Liver (tissue), 9 donors: ENCODE measurements around the gene MICOS13. TPM values are rescaled to one million over a fixed set of nuclear protein-coding genes. Genes with fewer than 3 reads are reported as not detected.

Experiments
- DNase-seq: peaks from one replicate; pipeline ENCODE4 v3.0.0-alpha.2; 2017; ENCODE audit warnings: low spot score
- H3K27ac ChIP-seq, 2 donors: one replicate each; pipeline ENCODE4 v1.7.0; 2013; ENCODE audit warnings: inconsistent platforms in 2 of 2, low read length in 2 of 2, control low read depth in 1 of 2, low read depth in 1 of 2, mild to moderate bottlenecking in 1 of 2
- H3K27me3 ChIP-seq, 4 donors: one replicate each; pipeline versions ENCODE4 v1.6.1 to v1.7.0; 2013; ENCODE audit warnings: low read length in 3 of 4, inconsistent platforms in 1 of 4, mild to moderate bottlenecking in 1 of 4, moderate library complexity in 1 of 4; ENCODE audit not compliant: control insufficient read depth in 4 of 4, insufficient read depth in 4 of 4
- H3K36me3 ChIP-seq, 4 donors: one replicate each; pipeline versions ENCODE4 v1.6.1 to v1.7.0; 2013; ENCODE audit warnings: low read length in 3 of 4, mild to moderate bottlenecking in 3 of 4, low read depth in 1 of 4, moderate library complexity in 1 of 4; ENCODE audit not compliant: control insufficient read depth in 4 of 4, insufficient read depth in 3 of 4
- H3K4me1 ChIP-seq, 4 donors: one replicate each; pipeline versions ENCODE4 v1.6.1 to v1.7.0; 2013; ENCODE audit warnings: low read length in 3 of 4, mild to moderate bottlenecking in 3 of 4, moderate library complexity in 1 of 4; ENCODE audit not compliant: control insufficient read depth in 4 of 4, insufficient read depth in 4 of 4
- H3K4me3 ChIP-seq, 3 donors: one replicate each; pipeline versions ENCODE4 v1.6.1 to v1.7.0; 2013; ENCODE audit warnings: low read length in 3 of 3, control low read depth in 1 of 3, low read depth in 1 of 3, mild to moderate bottlenecking in 1 of 3
- H3K9ac ChIP-seq, 2 donors: one replicate each; pipeline ENCODE4 v1.7.0; 2013; ENCODE audit warnings: low read length in 2 of 2, mild to moderate bottlenecking in 2 of 2, moderate library complexity in 2 of 2, control low read depth in 1 of 2, low read depth in 1 of 2
- H3K9me3 ChIP-seq, 4 donors: one replicate each; pipeline versions ENCODE4 v1.6.1 to v1.7.0; 2013; ENCODE audit warnings: low read length in 3 of 4; ENCODE audit not compliant: control insufficient read depth in 4 of 4
- ATF3 ChIP-seq: IDR thresholded peaks from 2 replicates; pipeline ENCODE4 v1.6.1; 2016; ENCODE audit warnings: antibody characterized with exemption
- CTCF ChIP-seq: fragments of 150-350 bp; IDR thresholded peaks from 2 replicates; pipeline ENCODE4 v1.5.1; 2017; ENCODE audit warnings: improper control_type of control experiment, low read depth, low read length; ENCODE audit not compliant: missing input control
- EGR1 ChIP-seq, 2 donors: IDR thresholded peaks; 2 replicates each; pipeline ENCODE4 v1.6.1; 2016 to 2018; ENCODE audit warnings: antibody characterized with exemption in 2 of 2, low read depth in 2 of 2
- FOXA1 ChIP-seq: IDR thresholded peaks from 2 replicates; pipeline ENCODE4 v1.6.1; 2016; ENCODE audit warnings: antibody characterized with exemption
- FOXA2 ChIP-seq: IDR thresholded peaks from 2 replicates; pipeline ENCODE4 v1.6.1; 2016; ENCODE audit warnings: antibody characterized with exemption
- GABPA ChIP-seq, 2 donors: IDR thresholded peaks in 1 of 2; conservative IDR thresholded peaks in 1 of 2; 2 replicates each; pipeline ENCODE4 v1.6.1; 2016; ENCODE audit warnings: antibody characterized with exemption in 2 of 2, mild to moderate bottlenecking in 1 of 2, moderate library complexity in 1 of 2
- HNF4A ChIP-seq, 2 donors: conservative IDR thresholded peaks; 2 replicates each; pipeline ENCODE4 v1.6.1; 2016; ENCODE audit warnings: antibody characterized with exemption in 2 of 2, mild to moderate bottlenecking in 2 of 2
- HNF4G ChIP-seq: IDR thresholded peaks from 2 replicates; pipeline ENCODE4 v1.6.1; 2016; ENCODE audit warnings: antibody characterized with exemption
- JUND ChIP-seq, 2 donors: IDR thresholded peaks; 2 replicates each; pipeline ENCODE4 v1.6.1; 2016; ENCODE audit warnings: antibody characterized with exemption in 2 of 2
- MAX ChIP-seq: IDR thresholded peaks from 2 replicates; pipeline ENCODE4 v1.6.1; 2016; ENCODE audit warnings: antibody characterized with exemption
- NR2F2 ChIP-seq: IDR thresholded peaks from 2 replicates; pipeline ENCODE4 v1.6.1; 2016; ENCODE audit warnings: antibody characterized with exemption
- RAD21 ChIP-seq, 2 donors: IDR thresholded peaks; 2 replicates each; pipeline ENCODE4 v1.6.1; 2016; ENCODE audit warnings: antibody characterized with exemption in 2 of 2, mild to moderate bottlenecking in 2 of 2
- REST ChIP-seq: IDR thresholded peaks from 2 replicates; pipeline ENCODE4 v1.6.1; 2016; ENCODE audit warnings: antibody characterized with exemption, mild to moderate bottlenecking
- RXRA ChIP-seq, 2 donors: IDR thresholded peaks; 2 replicates each; pipeline ENCODE4 v1.6.1; 2017 to 2018; ENCODE audit warnings: antibody characterized with exemption in 2 of 2, mild to moderate bottlenecking in 1 of 2
- SP1 ChIP-seq: IDR thresholded peaks from 2 replicates; pipeline ENCODE4 v1.6.1; 2018; ENCODE audit warnings: antibody characterized with exemption, mild to moderate bottlenecking
- TAF1 ChIP-seq: conservative IDR thresholded peaks from 2 replicates; pipeline ENCODE4 v1.6.1; 2016; ENCODE audit warnings: antibody characterized with exemption, mild to moderate bottlenecking
- YY1 ChIP-seq: IDR thresholded peaks from 2 replicates; pipeline ENCODE4 v1.6.1; 2016; ENCODE audit warnings: antibody characterized with exemption, mild to moderate bottlenecking
- ZBTB33 ChIP-seq: IDR thresholded peaks from 2 replicates; pipeline ENCODE4 v1.6.1; 2016; ENCODE audit warnings: antibody characterized with exemption
- WGBS: extraction: QIAGEN DNeasy Blood & Tissue Kit; methylation state at CpG from one replicate; pipeline ENCODE4 v1.1.7; 2013; 5-methylcytosine and 5-hydroxymethylcytosine counted together
- polyA plus RNA-seq, 2 donors: library from polyadenylated mRNA; stranded (reverse) in 1 of 2; unstranded in 1 of 2; fragments of 200-250 nt in 1 of 2; fragments of >200 nt in 1 of 2; fragmentation: Nextera tagmentation in 1 of 2; extraction: Ambion mirVana in 1 of 2; gene quantifications; one replicate each; pipeline versions ENCODE4 v1.2.1 to v1.2.3, GENCODE V29; 2013 to 2015
- total RNA-seq, 2 donors: library from RNA; depleted of rRNA; stranded (reverse); fragments of >200 nt; gene quantifications; one replicate each; pipeline ENCODE4 v1.2.3, GENCODE V29; 2014
- donor health status: healthy.
- donor health status: healthy.
- donor health status: healthy.
- donor health status: healthy.
- donor health status: healthy.

The MICOS13 gene
- total and polyA plus RNA-seq, 4 donors = 11.5 to 84.0 (median 30.8) TPM

GRCh38 chr19:5697890-5698634 lies 17.7 kb upstream of the MICOS13 start:
- WGBS = 93% methylated on average over 30 of the region's 30 CpGs

More at GRCh38 chr19:5697890-5698634, 17.7 kb upstream of the MICOS13 start:
- H3K36me3 ChIP-seq = peaks cover 11 to 57% (median 22%) of the 10 kb centered on the region in 4 donors
- no peaks in the 10 kb centered on the region for H3K9me3 ChIP-seq
- TF ChIP-seq GABPA (IDR thresholded peaks at IDR 0.05 in 1 of 2, conservative IDR thresholded peaks at IDR 0.05 in 1 of 2) (no peak), ZBTB33 (no peak), TAF1 (no peak), REST (no peak), YY1 (no peak), HNF4A (conservative IDR thresholded peaks at IDR 0.05) (no peak), RXRA (IDR thresholded peaks at IDR 0.05) (no peak), JUND (IDR thresholded peaks at IDR 0.05) (no peak), MAX (no peak), HNF4G (no peak), SP1 (no peak), FOXA1 (no peak), FOXA2 (no peak), RAD21 (IDR thresholded peaks at IDR 0.05) (no peak), EGR1 (IDR thresholded peaks at IDR 0.05; ENCODE audit: low read depth in 2 of 2) (no peak), CTCF (no peak), NR2F2 (no peak), ATF3 (no peak)
- H3K4me1 ChIP-seq = no peaks in the 10 kb centered on the region
- H3K27ac ChIP-seq = no peak overlapping the region
- no peak for DNase-seq
- H3K4me3 ChIP-seq = no peak overlapping the region
- no peak overlapping the region for H3K9ac ChIP-seq
- H3K27me3 ChIP-seq = no peaks in the 10 kb centered on the region
